ENCODE results near the gene CCR6.
"Not testable (repeated sequence)": the region's sequence is repeated elsewhere in the genome, so short reads cannot be mapped to it uniquely, and the experiment has no call there.

Gene CCR6

DNA sequence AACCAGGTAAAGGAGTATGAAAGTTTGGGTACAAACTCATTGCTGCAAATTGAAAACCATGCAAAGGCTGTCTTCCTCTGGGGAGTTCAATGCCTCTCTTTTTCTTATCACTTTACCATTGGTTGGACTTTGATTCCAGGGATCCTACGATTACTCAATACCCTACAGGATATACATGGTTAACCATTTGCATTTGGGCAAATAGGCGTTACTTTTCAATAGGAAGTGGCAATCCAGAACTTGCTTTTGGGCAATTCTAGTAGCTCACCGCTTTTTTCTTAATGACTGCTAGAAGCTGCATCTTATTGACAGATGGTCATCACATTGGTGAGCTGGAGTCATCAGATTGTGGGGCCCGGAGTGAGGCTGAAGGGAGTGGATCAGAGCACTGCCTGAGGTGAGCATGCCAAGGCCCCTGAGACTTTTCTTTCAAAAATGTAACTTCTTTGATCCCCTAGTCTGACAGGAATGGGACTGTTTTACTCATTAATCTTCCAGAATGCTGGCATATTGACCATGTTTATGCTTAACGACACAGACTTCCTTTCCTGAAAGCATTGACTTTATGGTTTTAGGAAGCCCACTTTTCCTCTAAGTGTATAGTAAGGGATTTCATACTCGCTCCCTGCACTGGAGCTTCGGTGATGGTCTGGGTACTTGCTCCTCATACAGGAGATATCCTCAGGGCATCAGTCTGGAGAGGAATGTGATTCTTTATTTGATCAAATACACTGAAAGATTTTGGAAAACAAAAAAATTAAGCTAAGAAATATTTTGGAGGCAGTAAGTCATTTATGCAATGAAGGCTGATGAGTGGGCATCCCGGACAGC, at the start of gene CCR6:
Gene CCR6, plus strand, starts transcription at position 270 of the 831 bp plus-strand sequence. CDS start 13,039 bp downstream, outside the sequence.
- DNase-seq: no peak

DNA sequence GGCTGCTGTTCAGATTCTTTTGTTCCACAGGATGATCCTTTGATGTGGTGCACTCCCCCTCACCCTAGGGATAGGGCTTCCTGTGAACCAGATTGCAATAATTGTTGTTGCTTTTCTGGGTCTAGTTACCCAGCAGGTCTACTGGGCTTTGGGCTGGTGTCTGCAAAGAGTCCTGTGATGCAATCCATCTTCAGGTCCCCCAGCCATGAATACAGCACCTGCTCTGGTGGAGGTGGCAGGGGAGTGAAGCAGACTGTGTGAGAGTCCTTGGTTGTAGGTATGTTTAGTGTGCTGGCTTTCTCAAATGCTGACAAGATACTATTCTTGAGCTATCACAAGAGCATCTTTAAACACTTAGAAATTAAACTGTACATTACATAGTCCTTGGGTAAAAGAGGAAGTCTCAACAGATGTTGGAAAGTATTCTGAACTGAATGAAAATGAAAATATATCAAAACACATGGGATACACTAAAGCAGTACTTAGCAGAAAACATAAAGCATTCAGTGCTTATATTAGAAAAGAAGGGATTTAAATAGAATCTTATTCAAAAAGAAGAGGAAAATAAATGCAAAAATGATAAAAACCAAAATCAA, 49.1 kb upstream of the CCR6 start:
- no peak for DNase-seq

DNA sequence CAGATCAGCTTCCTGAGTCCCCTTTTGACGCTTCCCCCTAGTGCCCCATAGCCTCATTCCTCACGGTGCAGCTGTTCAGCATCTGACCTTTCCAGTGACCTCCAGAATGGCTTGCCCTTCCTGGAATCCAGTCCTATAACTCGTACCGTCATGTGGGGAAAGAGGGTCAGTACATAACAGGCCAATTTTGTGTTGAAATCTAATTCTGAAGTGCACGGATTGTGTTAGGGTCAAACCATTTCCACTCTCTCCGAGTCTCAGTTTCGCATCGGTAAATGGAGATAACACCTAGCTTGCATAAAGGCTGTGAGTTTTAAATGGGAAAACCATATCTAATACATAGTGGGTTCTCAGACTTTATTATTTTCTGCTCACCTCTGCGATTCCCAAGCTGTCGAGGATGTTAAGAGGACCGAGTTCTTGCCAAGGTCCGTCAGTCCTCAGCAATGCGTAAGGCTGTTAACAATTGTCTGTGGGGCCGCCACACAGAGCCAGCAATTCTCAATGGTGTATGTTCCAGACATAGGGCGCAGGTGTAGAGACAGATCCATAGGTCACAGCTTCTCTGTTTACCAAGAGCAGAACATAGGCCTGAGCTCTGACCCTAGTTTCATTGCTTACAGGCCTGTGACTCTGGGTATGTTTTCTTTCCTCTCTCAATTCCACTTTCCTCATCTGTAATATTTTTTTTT, 45.5 kb upstream of the CCR6 start:
- DNase-seq: no peak

GRCh38 chr6:167078745-167079144, 44.2 kb upstream of the CCR6 start:
- DNase-seq: no peak

GRCh38 chr6:167079853-167080297, 43.0 kb upstream of the CCR6 start:
- no peak for DNase-seq

GRCh38 chr6:167087857-167088354, 35.0 kb upstream of the CCR6 start:
- DNase-seq: no peak

DNA sequence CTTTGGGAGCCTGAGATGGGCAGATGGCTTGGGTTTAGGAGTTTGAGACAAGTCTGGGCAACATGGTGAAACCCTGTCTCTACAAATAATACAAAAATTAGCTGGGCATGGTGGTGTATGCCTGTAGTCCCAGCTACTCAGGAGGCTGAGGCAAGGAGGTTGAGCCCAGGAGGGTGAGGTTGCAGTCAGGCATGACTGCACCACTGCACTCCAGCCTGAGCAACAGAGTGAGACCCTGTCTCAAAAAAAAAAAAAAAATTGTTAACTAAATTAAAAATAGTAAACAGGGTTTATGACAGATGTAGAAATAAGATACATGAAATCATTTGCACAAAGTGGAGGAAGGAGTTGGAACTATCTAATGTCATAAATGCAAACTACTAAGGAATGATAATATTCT, 34.2 kb upstream of the CCR6 start:
- DNase-seq: not testable (repeated sequence)

GRCh38 chr6:167089243-167090142, 33.4 kb upstream of the CCR6 start:
- no peak for DNase-seq

DNA sequence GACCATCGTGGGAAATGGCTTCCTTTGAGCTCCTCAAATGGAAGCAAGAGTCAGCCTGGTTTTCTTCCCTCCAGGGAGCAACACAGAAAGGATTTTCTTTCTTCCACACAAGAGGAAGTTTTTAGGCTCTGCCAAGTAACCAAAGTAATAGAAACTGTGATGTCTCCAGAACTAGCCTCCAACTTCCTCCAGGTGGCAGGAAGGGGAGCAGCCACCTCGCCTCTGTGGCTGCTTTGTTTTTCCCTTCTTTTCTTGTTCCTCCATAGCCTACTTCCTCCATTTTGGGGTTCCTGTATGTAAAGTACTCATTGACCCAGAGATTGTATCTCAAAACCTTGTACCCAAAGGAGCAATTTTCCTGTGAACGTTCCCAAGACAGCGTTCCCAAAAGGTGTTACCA, 32.7 kb upstream of the CCR6 start:
- no peak for DNase-seq

DNA sequence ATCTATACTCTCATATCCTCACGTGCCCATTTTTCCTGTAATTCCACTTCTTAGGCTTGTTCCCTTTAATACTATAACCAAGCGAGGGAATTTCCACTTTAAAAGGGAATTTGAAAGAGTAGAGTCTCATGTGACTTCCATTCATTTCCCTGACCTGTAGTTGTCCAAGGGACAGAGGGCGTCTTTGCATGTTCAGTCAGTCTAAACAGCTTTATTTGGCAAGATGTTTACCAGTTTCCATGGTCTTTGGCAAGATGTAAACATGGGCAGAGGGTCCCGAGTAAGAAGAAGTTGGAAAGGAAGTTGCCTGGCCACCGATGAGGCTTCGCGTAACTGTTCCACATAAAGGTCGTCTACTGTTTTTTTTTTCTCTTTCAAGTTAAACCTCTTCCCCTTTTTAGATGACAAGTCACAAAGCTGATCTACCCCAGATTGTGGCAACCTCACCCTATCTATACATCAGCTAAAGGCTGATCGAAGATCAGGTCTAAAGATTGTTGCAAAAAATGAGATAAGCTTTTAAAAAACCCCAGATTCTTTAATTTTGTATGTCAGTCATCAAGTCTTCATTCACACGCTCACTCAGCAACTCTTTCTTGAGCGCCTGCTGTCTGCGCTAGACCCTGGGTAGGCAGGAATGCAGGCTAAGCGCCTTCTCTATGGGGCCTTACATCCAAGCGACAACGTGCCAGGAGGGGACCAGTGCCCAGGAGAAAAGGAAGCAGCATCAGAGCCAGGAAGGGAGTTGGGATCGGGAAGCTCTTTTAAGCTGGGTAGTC, 31.7 kb upstream of the CCR6 start:
- no peak for DNase-seq

DNA sequence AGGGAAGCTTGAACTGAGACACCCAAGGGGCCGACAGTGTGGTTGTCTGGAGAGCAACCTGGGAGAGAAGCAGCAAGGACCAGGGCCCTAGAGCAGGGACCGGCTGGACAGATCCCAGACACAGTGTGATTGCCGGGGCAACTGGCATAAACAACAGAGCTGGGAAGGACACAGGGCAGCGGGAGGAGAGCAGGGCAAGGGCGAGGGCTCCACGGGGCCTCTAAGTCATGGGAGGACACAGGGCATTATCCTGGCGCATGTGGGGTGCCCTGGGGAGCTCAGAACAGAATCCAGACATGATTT, 31.1 kb upstream of the CCR6 start:
- DNase-seq: no peak

DNA sequence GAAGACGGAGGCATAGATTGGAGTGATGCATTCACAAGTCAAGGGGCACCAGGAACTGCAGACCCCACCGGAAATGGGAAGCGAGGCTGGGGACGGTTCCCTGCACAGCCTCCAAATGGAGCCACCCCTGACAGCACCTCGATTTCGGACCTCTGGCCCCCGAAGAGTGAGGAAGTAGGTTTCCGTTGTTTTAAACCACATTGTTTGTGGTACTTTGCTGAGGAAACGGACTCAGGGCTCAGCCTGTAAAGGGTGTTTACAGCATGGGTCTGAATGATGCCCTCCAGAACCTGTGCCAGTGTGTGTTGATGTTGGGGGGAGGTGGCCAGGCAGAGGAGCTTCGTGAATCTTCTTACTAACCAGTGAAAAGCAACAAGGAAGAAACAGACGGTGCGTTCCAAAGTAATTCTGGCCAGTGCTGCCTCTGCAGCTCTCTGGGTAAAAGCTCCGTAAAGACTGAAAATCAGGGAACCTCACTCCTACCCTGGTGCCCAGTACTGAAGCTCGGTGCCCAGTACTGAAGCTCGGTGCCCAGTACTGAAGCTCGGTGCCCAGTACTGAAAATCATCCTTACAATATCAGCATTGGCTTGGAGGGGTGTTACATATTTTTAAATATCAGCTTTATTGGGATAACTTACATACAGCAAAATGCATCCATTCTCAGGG, 30.1 kb upstream of the CCR6 start:
- no peak for DNase-seq

- DNase-seq: no peak
Measured at GRCh38 chr6:167093406-167093921, 29.4 kb upstream of the CCR6 start.

GRCh38 chr6:167093922-167094432, 28.9 kb upstream of the CCR6 start:
- no peak for DNase-seq

- DNase-seq: no peak
Measured at GRCh38 chr6:167094436-167094819, 28.5 kb upstream of the CCR6 start.

DNA sequence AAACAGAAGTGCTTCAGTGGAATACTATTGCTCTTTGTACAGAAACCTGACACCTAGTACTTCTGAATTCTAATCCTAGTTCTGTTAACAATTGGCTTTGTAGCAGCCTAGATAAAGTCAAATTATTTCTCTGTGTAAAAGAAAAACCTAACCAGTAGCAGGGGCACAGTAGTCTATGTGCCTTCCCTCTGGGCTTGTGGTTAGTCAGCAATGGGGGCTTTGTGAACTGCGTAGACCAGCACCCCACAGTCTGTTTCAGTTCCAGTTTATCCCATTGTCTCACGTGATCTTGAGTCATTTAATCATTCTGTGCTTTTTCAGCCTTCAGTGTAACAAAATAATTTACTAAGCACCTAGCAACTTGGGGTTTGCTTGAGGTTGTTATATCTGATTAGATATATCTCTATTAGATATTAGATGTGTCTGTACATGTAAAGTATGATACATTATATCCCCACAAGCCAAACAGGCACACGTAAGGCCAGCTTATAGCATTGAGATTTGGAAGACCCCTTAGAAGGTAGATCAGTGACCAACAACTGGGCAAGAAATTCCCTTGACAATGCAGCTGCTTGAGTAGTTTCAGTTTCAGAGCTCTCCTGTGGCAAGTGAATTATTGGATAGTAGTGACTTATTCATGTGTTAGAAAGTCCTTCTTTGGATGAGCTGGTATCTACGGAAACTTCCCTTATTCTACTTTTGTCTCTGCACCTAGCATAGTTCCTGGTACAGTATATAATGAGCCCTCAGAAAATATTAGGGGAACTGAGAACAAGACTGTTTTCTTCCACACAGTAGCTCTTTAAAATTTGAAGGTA, 27.9 kb upstream of the CCR6 start:
- no peak for DNase-seq

DNA sequence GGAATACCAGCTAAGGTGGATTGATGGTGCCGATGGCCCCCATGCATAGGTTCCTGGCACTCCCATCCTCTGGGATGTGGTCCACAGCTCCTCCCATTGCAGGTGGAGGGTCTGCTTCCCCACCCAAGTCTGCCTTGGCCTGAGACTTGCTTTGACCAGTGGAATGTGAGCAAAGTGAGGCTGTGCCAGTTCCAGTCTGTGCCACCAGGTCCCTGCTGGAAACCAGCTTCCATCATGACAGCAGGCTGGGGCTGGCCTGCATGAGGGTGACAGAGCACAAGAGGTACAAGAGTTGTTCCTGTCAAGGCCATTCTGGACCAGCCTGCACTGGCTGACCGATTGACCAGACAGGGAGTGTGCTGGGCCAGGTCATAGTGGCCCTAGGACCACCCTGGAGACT, 27.0 kb upstream of the CCR6 start:
- DNase-seq: no peak

- no peak for DNase-seq
Measured at GRCh38 chr6:167096991-167097390, 25.9 kb upstream of the CCR6 start.

- no peak for DNase-seq
Measured at GRCh38 chr6:167097770-167098169, 25.1 kb upstream of the CCR6 start.

GRCh38 chr6:167098825-167099225, 24.1 kb upstream of the CCR6 start:
- DNase-seq: no peak
